K562 (cell line): ENCODE measurements around the gene PPP2R1A. TPM values are rescaled to one million over a fixed set of nuclear protein-coding genes. Genes with fewer than 3 reads are reported as not detected.

Experiments used
- ARNT ChIP-seq, 2 experiments: fragments of 450-650 bp; IDR thresholded peaks; 2 replicates each; pipeline ENCODE4 v1.6.1; 2016; ENCODE audit warnings: mild to moderate bottlenecking in 1 of 2
- BRCA1 ChIP-seq, 2 experiments: fragments of 450-650 bp in 1 of 2; sonication (generic) in 1 of 2; formaldehyde crosslinking in 1 of 2; IDR thresholded peaks; 2 replicates each; pipeline versions ENCODE4 v1.5.0 to v1.6.1; 2017 to 2020; ENCODE audit warnings: mild to moderate bottlenecking in 1 of 2, missing genetic modification reagents in 1 of 2
- CHCHD3 ChIP-seq: fragments of 250-450 bp; sonication (Bioruptor Pico); IDR thresholded peaks from 2 replicates; pipeline ENCODE4 v2.1.2; 2022; ENCODE audit warnings: mild to moderate bottlenecking
- E2F3 ChIP-seq: fragments of 250-450 bp; sonication (Bioruptor Pico); IDR thresholded peaks from 2 replicates; pipeline ENCODE4 v1.4.0; 2020; ENCODE audit warnings: mild to moderate bottlenecking
- MAZ ChIP-seq, 2 experiments: fragments of 450-650 bp in 1 of 2; sonication (generic) in 1 of 2; formaldehyde crosslinking; IDR thresholded peaks in 1 of 2; conservative IDR thresholded peaks in 1 of 2; 2 replicates each; pipeline versions ENCODE4 v1.4.0 to v1.5.0; 2020; ENCODE audit warnings: mild to moderate bottlenecking in 1 of 2, missing genetic modification reagents in 1 of 2
- MEIS2 ChIP-seq: fragments of 450-650 bp; IDR thresholded peaks from 2 replicates; pipeline ENCODE4 v1.6.1; 2014; ENCODE audit warnings: mild to moderate bottlenecking; ENCODE audit not compliant: partially characterized antibody
- NBN ChIP-seq: fragments of 450-650 bp; IDR thresholded peaks from 2 replicates; pipeline ENCODE4 v1.6.1; 2016; ENCODE audit warnings: low read depth, mild to moderate bottlenecking
- PURB ChIP-seq: sonication (generic); formaldehyde crosslinking; IDR thresholded peaks from 2 replicates; pipeline ENCODE4 v1.9.0; 2021; ENCODE audit warnings: low read depth, mild to moderate bottlenecking, missing genetic modification reagents
- SMAD4 ChIP-seq: fragments of 250-450 bp; sonication (Bioruptor Pico); conservative IDR thresholded peaks from 2 replicates; pipeline ENCODE4 v1.8.0; 2021; ENCODE audit warnings: inconsistent platforms, mild to moderate bottlenecking, moderate library complexity
- SOX6 ChIP-seq: fragments of 450-650 bp; IDR thresholded peaks from 2 replicates; pipeline ENCODE4 v1.6.1; 2014; ENCODE audit warnings: mild to moderate bottlenecking
- SREBF2 ChIP-seq: sonication (generic); formaldehyde crosslinking; IDR thresholded peaks from 2 replicates; pipeline ENCODE4 v1.4.0; 2020; ENCODE audit warnings: mild to moderate bottlenecking, missing genetic modification reagents
- TAL1 ChIP-seq: fragments of 450-650 bp; IDR thresholded peaks from 2 replicates; pipeline ENCODE4 v1.6.1; 2016; ENCODE audit warnings: mild to moderate bottlenecking
- polyA plus RNA-seq, 8 experiments: library from polyadenylated mRNA; depleted of rRNA in 4 of 8; stranded (reverse) in 5 of 8; unstranded in 3 of 8; fragments of >200 nt; fragmentation: Nextera tagmentation in 2 of 8; fragmentation: Illumina TruSeq in 1 of 8; extraction: Ambion mirVana in 2 of 8; extraction: Trizol in 1 of 8; gene quantifications; 2 replicates each; pipeline versions ENCODE4 v1.2.1 to v1.2.3, GENCODE V29; 2011 to 2014; ENCODE audit warnings: inconsistent platforms in 1 of 8, missing spikeins in 1 of 8
- total RNA-seq, 7 experiments: library from RNA; depleted of rRNA in 6 of 7; stranded (reverse); fragments of >200 nt in 6 of 7; fragmentation: Illumina TruSeq in 2 of 7; extraction: Trizol in 2 of 7; gene quantifications; 2 replicates each; pipeline versions ENCODE4 v1.2.1 to v1.2.3, GENCODE V29; 2011 to 2021; ENCODE audit warnings: low replicate concordance in 1 of 7
- TF ChIP-seq, protein P1 (sequence below): fragments of 250-450 bp; sonication (Bioruptor Pico); IDR thresholded peaks from 2 replicates; pipeline ENCODE4 v1.4.0; 2020; ENCODE audit warnings: mild to moderate bottlenecking, moderate library complexity, borderline replicate concordance
- TF ChIP-seq, protein P2 (sequence below): IDR thresholded peaks from 2 replicates; pipeline ENCODE4 v1.6.1; 2011; ENCODE audit warnings: borderline replicate concordance, low read depth, mild to moderate bottlenecking, moderate library complexity, low read length; ENCODE audit not compliant: insufficient read depth, poor library complexity, severe bottlenecking
- TF ChIP-seq, protein P3 (sequence below): fragments of 450-650 bp; IDR thresholded peaks from 2 replicates; pipeline ENCODE4 v1.7.1; 2018; ENCODE audit warnings: mild to moderate bottlenecking, low read depth; ENCODE audit not compliant: partially characterized antibody
- TF ChIP-seq, protein P4 (sequence below): fragments of 450-650 bp; formaldehyde crosslinking; conservative IDR thresholded peaks from 2 replicates; pipeline ENCODE4 v1.4.0; 2022; ENCODE audit warnings: mild to moderate bottlenecking, missing genetic modification characterization

PPP2R1A gene
- total and polyA plus RNA-seq, 9 of the 15 experiments (the other 6 are each of a cell fraction or from before 2014, with no cell fraction given), result 10.1 to 211 (median 70.1) TPM

DNA sequence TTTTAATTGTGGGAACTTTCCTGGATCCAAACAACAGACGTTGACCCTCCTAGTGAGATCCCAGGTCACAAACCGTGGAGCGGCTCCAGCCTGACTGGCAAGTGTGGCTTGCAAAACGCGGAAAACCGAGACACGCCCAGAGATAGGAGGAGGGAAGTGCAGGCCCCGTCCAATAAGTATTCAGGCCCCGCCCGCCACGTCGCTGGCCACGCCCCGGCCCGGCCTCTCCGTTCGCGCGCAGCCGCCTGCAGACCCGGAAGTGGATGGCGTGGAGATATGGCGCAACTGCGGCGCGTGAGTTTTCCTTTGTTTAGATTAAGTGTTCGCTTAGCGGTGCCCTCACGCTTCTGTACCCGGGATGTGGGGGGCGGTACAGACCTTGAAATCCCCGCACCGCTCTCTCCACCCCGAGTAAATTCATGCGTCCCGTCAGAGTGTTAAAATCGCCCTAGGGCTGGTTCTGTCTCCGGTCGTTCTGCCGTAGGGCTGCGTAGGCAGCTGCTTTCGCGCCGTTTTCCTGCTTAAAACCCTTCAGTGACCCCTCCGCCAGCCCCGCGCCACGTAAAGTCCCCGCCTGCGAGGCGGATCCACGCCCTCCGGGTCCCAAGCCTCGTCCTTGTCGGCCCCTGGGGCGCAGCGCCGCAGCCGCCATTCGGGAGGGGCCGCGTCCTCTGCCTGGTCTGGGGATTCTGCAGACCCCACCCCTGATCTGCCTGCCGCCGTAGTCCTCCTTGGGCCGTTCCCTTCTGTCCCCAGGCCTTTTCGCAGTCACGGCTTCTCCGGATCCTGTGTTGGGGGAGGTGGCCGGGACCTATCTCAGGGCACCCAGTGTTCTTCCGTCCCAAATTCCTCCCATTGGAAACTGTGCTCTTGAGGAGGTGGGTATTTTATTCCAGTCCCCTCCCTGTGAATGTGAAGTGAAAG, 79.7 kb downstream of the PPP2R1A start, which contains the start of gene ZNF766 (continued):
- TF ChIP-seq, protein P1, sequence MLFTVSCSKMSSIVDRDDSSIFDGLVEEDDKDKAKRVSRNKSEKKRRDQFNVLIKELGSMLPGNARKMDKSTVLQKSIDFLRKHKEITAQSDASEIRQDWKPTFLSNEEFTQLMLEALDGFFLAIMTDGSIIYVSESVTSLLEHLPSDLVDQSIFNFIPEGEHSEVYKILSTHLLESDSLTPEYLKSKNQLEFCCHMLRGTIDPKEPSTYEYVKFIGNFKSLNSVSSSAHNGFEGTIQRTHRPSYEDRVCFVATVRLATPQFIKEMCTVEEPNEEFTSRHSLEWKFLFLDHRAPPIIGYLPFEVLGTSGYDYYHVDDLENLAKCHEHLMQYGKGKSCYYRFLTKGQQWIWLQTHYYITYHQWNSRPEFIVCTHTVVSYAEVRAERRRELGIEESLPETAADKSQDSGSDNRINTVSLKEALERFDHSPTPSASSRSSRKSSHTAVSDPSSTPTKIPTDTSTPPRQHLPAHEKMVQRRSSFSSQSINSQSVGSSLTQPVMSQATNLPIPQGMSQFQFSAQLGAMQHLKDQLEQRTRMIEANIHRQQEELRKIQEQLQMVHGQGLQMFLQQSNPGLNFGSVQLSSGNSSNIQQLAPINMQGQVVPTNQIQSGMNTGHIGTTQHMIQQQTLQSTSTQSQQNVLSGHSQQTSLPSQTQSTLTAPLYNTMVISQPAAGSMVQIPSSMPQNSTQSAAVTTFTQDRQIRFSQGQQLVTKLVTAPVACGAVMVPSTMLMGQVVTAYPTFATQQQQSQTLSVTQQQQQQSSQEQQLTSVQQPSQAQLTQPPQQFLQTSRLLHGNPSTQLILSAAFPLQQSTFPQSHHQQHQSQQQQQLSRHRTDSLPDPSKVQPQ (CRISPR knock-in tag), result no peak
- TF ChIP-seq SREBF2 (CRISPR knock-in tag) (no peak), MEIS2 (peak; percentile 52), CHCHD3 (CRISPR knock-in tag) (no peak), PURB (no peak), E2F3 (CRISPR knock-in tag) (peak; percentile 22; the same call in 1 of the 2 replicates), MAZ (CRISPR knock-in tag; conservative IDR thresholded peaks at IDR 0.05 in 1 of 2, IDR thresholded peaks at IDR 0.05 in 1 of 2) (peak; percentile 32 to 60; a peak in 2 of 4 replicates), SMAD4 (CRISPR knock-in tag) (0 out of 2 replicates have a peak, but pooled peaks have one; percentile 51), BRCA1 (IDR thresholded peaks at IDR 0.05) (no peak), BRCA1 (CRISPR knock-in tag; IDR thresholded peaks at IDR 0.05) (no peak), TAL1 (no peak), ARNT (IDR thresholded peaks at IDR 0.05) (no peak), NBN (no peak), SOX6 (peak; percentile 44; the same call in 1 of the 2 replicates)
- TF ChIP-seq, protein P2, sequence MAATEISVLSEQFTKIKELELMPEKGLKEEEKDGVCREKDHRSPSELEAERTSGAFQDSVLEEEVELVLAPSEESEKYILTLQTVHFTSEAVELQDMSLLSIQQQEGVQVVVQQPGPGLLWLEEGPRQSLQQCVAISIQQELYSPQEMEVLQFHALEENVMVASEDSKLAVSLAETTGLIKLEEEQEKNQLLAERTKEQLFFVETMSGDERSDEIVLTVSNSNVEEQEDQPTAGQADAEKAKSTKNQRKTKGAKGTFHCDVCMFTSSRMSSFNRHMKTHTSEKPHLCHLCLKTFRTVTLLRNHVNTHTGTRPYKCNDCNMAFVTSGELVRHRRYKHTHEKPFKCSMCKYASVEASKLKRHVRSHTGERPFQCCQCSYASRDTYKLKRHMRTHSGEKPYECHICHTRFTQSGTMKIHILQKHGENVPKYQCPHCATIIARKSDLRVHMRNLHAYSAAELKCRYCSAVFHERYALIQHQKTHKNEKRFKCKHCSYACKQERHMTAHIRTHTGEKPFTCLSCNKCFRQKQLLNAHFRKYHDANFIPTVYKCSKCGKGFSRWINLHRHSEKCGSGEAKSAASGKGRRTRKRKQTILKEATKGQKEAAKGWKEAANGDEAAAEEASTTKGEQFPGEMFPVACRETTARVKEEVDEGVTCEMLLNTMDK, result no peak
- TF ChIP-seq, protein P3, sequence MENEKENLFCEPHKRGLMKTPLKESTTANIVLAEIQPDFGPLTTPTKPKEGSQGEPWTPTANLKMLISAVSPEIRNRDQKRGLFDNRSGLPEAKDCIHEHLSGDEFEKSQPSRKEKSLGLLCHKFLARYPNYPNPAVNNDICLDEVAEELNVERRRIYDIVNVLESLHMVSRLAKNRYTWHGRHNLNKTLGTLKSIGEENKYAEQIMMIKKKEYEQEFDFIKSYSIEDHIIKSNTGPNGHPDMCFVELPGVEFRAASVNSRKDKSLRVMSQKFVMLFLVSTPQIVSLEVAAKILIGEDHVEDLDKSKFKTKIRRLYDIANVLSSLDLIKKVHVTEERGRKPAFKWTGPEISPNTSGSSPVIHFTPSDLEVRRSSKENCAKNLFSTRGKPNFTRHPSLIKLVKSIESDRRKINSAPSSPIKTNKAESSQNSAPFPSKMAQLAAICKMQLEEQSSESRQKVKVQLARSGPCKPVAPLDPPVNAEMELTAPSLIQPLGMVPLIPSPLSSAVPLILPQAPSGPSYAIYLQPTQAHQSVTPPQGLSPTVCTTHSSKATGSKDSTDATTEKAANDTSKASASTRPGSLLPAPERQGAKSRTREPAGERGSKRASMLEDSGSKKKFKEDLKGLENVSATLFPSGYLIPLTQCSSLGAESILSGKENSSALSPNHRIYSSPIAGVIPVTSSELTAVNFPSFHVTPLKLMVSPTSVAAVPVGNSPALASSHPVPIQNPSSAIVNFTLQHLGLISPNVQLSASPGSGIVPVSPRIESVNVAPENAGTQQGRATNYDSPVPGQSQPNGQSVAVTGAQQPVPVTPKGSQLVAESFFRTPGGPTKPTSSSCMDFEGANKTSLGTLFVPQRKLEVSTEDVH, result peak; percentile 75
- TF ChIP-seq, protein P4, sequence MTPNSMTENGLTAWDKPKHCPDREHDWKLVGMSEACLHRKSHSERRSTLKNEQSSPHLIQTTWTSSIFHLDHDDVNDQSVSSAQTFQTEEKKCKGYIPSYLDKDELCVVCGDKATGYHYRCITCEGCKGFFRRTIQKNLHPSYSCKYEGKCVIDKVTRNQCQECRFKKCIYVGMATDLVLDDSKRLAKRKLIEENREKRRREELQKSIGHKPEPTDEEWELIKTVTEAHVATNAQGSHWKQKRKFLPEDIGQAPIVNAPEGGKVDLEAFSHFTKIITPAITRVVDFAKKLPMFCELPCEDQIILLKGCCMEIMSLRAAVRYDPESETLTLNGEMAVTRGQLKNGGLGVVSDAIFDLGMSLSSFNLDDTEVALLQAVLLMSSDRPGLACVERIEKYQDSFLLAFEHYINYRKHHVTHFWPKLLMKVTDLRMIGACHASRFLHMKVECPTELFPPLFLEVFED, result no peak
